Hematopoietic multipotent progenitor cell (in vitro differentiated cells): ENCODE results near the gene ZNF808. TPM values are rescaled to one million over a fixed set of nuclear protein-coding genes. Genes with fewer than 3 reads are reported as not detected.
"Not testable (repeated sequence)": the region's sequence is repeated elsewhere in the genome, so short reads cannot be mapped to it uniquely, and the experiment has no call there.

Experiments used
- DNase-seq, 3 donors: peaks; one replicate each; pipeline ENCODE4 v3.0.0-alpha.2; 2011 to 2015; ENCODE audit warnings: low read depth in 2 of 3, low spot score in 2 of 3
- small RNA-seq: library from RNA; depleted of rRNA; stranded (forward); fragments of <200 nt; gene quantifications from one replicate; pipeline ENCODE3, GENCODE V24; 2012
- total RNA-seq: library from RNA; depleted of rRNA; stranded (reverse); fragments of >200 nt; gene quantifications from one replicate; pipeline ENCODE4 v1.2.3, GENCODE V29; 2012

The ZNF808 gene
- total RNA-seq, 1 donor, result 15.6 TPM

GRCh38 chr19:52590728-52591127 lies 63.3 kb downstream of the ZNF808 start:
- DNase-seq, result peak in 2 of 3 donors; percentile 3 to 38

- DNase-seq, result peak in 1 of 3 donors; percentile 29
These were observed 64.8 kb downstream of the ZNF808 start for GRCh38 chr19:52592301-52592700.

GRCh38 chr19:52593441-52593840 lies 66.0 kb downstream of the ZNF808 start:
- not testable (repeated sequence) for DNase-seq

GRCh38 chr19:52599241-52599640 lies 71.8 kb downstream of the ZNF808 start:
- no peak for DNase-seq

- DNase-seq, result no peak
These were observed 73.2 kb downstream of the ZNF808 start for GRCh38 chr19:52600639-52601024.

GRCh38 chr19:52601025-52601973 lies 73.8 kb downstream of the ZNF808 start:
- peak; percentile 75 to 91 (median 89) for DNase-seq

GRCh38 chr19:52601974-52602366 lies 74.5 kb downstream of the ZNF808 start:
- DNase-seq, result peak in 2 of 3 donors; percentile 3 to 7

- DNase-seq, result no peak
These were observed 75.5 kb downstream of the ZNF808 start for GRCh38 chr19:52602941-52603340.

- no peak for DNase-seq
These were observed 76.2 kb downstream of the ZNF808 start for GRCh38 chr19:52603558-52604207.

Small RNA genes within 50 kb of the gene (small RNA-seq; reads per million reads assigned to genes)
- not detected for gene RPL39P34

Other genes starting within 250 kb of the ZNF808 start
- 3.2 TPM for gene ZNF480, start 230.5 kb upstream of the ZNF808 start, total RNA-seq
- gene ZNF610, start 191.4 kb upstream of the ZNF808 start, total RNA-seq, result 2.2 TPM
- gene ZNF880, start 157.7 kb upstream of the ZNF808 start, total RNA-seq, result 14.0 TPM
- 8.1 TPM for gene ZNF528, start 129.8 kb upstream of the ZNF808 start, total RNA-seq
- gene ZNF534, start 98.5 kb upstream of the ZNF808 start, total RNA-seq, result under 0.01 TPM
- gene ZNF578, start 74.1 kb upstream of the ZNF808 start, total RNA-seq, result 1.1 TPM
- 13.2 TPM for gene ZNF701, start 42.6 kb downstream of the ZNF808 start, total RNA-seq
- gene ZNF83, start 110.7 kb downstream of the ZNF808 start, total RNA-seq, result 28.8 TPM
- gene ZNF611, start 207.4 kb downstream of the ZNF808 start, total RNA-seq, result 11.6 TPM